GM10847 (cell line): Measurements from ENCODE around the gene CYFIP2.

Experiments
- POLR2A ChIP-seq: IDR thresholded peaks from 2 replicates; pipeline ENCODE4 v1.6.1; 2011; ENCODE audit not compliant: insufficient read length; ENCODE audit errors: extremely low read depth

The CYFIP2 gene

DNA sequence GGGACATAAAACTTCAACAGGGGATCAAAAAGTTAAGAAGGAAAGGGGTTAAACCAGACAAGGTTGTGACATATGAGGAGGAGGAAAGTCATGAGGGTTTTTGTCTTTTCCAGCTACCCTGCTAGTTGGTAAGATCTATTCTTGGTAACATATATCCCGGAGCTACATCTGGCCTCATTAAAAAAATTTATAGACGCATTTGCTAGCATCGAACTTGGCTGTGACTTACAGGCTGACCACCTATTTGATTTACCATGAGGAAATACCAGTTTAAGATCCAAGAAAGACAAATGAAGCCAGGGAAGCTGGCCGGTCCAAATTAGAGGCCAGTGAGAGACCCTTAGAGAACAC lies 106.5 kb downstream of the CYFIP2 start:
- TF ChIP-seq POLR2A, result no peak

DNA sequence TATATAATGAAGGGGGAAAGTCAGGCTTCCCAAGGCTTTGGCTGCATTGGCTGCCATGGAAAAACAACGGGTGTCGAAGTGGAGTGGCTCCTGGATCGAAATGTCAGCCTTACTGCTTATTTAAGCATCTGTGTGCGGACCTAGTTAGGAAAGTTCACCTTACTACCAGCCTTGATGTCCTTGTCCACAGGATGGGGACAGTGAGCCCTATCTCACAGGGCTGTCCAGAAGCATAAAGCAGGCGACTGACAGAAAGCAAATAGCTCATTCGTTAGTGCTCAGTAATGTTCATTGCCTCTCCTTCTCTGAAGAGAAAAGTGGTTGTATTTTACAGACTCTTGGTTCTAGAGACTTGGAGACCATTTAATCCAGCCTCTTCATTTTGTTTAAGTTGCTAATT lies 112.6 kb downstream of the CYFIP2 start:
- TF ChIP-seq POLR2A, result no peak

DNA sequence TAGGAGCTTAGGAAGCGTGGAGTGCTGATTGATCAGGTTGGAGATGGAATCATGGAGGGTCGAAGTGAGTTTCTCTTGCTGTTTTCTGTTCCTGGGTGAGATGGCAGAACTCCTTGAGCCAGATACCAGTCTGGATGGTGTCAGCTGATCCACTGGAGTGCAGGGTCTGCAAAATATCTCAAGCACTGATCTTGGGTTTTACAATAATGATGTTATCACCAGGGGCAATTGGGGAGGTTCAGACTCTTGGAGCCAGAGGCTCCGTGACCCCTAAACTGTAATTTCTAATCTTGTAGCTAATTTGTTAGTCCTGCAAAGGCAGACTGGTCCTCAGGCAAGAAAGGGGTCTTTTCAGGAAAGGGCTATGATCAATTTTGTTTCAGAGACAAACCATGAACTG lies 114.1 kb downstream of the CYFIP2 start:
- no peak for TF ChIP-seq POLR2A

DNA sequence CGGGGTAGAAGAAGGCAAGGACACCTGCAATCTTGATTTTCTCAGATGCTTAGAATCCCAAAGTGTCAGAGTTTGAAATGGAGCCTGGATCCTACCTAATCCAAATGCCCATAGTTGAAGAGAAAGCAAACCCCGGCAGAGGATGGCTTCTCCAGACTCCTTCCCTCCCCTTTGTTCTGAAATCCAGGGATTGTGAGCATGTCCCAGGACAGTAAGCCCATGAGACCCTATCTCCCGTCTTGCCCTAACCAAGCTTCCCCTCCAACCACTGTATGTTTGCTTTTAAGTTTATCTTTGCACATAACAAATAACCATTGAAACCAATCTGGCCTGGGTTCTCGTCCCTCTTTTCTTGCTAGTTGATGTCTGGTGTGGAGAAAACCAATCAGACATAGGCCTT lies 115.8 kb downstream of the CYFIP2 start:
- no peak for TF ChIP-seq POLR2A

DNA sequence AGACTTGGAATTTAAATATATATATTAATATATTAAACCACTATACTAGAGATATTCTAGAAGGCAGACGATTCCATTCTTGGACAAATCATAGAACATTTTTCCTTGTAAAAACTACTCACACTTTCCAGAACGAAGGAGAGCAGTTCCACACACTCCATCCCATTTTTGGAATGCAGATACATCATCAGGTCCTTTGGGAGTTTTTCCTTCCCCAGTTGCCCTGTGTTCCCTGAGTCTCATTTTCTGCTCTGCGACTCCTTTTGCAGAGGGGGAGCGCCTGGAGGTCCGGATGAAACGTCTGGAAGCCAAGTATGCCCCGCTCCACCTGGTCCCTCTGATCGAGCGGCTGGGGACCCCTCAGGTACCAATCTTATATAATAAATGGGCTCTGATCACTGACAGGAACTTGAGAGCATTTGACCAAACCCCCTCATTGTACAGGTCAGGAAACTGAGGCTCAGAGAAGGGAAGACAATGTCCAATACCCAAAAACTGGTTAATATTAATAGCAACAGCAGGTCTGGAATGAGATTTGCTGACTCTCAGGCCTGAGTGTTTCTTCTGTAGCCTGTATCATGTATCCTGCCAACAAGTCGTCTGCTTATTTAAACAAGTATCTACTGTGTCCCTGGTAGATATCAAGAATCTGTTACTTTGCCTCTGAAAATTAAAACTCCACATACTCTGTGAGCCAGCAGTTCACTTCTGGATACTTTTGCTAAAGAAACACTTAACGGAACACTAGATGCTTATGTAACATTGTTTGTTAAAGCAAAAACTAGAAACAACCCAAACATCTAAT lies 117.3 kb downstream of the CYFIP2 start:
- no peak for TF ChIP-seq POLR2A

DNA sequence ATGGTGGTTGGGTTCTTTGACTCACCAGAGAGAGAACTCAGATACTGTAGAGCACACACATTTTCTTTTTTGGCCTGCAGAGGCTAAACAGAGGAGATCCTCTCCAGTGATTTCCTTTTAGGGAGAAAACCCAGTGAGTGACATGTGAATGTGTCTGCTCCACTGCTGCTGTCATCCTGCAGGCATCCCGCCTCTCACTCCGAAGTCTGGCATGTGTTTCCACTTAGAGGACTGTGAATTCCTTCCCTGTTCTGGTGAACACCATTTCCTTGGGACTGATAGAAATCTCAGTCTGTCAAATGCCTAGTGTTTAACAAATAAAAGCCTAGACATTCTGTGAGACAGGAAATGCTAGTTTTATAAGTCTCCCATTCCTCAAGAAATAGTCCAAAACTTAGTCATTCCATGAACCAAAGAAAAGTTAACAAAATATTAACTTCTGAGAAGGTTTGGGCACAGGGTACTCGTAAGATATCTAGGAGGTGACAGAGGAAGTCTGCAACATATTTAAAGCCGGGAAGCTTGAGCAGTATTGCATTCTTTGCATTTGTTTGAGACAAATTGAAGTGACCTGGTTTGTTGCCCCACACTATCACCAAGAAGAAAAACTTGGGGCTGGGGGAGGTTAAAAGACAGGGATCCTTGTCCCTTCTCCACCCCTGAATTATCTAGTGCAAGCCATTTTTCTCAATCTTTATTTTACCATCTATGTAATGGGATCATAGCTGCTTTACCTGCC lies 119.2 kb downstream of the CYFIP2 start:
- TF ChIP-seq POLR2A, result no peak

DNA sequence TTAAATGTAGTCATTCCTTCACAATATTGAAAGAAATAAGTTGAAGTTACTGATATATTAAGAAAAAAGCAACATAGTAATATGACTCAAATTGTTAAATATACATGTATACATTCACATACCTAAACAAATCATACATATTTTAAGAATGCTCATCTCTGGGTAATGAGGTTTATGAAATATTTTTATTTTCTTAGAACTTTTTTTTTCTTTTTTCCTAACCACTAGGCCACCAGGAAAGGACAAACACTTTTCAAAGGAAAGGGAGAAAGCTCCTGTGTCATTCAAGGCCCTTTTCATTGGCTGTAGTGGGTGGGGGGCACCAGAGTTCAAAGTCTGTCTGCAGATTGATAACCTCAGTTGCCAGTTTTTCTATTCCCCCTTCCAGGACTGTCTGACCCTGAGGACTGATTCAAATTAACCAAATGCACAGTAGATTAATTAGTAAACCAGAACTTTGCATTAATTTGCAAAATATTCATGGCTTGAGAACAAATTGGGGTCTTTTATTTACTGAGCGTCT lies 121.2 kb downstream of the CYFIP2 start:
- no peak for TF ChIP-seq POLR2A

DNA sequence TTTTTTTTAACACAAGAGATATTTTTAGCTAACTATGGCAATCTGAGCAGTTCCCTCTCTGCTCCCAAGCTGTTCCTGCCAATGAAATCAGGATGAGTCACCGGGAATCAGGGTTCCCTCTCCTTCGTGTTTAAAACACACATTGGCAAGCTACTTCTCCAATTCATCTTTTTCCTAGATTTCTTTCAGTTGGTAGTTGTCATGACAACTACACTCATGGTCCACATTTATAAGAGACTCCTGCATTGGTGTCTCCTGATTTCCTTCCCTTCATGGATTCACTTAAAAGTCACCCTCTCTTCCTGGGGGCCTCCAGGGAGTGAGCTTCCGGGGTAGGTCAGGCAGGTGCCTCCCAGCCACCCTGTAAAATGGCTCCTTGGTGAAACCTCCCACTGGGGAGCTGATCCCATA lies 121.8 kb downstream of the CYFIP2 start:
- no peak for TF ChIP-seq POLR2A

DNA sequence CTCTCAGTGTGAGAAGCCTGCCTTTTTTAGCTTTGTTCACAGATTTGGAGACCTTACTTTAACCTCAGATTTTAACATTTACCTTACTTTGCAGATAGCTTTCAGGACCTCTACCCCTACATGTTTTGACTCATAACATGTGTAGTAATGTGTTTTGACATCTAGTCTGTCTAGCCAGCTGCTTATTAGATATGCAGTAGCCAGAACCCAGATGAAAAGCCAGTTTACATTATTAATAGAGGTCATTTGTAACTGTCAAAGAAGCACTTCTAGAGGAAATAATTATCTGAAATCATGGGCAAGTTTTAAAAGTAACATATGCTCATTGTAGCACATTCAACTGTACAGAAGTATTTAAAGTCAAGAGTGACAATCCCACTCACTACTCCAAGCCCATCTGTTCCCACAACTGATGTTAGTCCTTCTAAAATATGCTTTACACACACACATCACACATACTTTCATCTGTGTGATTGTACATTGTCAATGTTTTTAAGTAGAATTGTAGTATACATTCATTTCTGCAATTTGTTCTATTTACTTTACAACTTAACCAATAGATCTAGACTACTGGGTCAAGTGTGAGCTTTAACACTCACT lies 122.3 kb downstream of the CYFIP2 start:
- TF ChIP-seq POLR2A, result no peak

DNA sequence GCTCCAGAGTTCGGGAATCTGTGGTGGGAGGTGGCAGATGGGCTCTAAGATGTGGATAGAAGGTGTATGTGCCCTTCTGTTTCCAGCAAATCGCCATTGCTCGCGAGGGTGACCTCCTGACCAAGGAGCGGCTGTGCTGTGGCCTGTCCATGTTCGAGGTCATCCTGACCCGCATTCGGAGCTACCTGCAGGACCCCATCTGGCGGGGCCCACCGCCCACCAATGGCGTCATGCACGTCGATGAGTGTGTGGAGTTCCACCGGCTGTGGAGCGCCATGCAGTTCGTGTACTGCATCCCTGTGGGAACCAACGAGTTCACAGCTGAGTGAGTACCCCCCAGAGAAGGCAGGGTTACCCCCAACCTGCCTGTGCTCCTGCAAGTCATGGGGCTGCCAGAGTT lies 123.2 kb downstream of the CYFIP2 start:
- no peak for TF ChIP-seq POLR2A

DNA sequence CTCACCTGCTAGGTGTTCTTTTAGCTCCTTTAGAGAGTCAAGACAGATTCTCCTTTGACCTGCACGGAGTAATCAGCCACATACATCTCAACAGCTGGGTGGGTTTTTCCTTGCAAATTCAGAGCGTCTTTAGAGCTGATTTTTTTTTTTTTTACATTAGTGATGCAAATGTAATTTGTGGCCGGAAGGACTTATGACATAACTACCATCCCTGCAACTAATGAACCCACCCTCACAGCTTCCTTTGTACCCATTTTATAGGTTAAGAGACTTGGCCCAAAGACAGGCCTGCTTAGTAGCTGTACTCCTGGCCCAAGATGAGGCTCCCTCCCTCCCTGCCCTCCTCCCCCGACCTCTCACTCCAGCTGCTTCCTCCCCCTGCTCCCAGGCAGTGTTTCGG lies 124.2 kb downstream of the CYFIP2 start:
- TF ChIP-seq POLR2A, result no peak

DNA sequence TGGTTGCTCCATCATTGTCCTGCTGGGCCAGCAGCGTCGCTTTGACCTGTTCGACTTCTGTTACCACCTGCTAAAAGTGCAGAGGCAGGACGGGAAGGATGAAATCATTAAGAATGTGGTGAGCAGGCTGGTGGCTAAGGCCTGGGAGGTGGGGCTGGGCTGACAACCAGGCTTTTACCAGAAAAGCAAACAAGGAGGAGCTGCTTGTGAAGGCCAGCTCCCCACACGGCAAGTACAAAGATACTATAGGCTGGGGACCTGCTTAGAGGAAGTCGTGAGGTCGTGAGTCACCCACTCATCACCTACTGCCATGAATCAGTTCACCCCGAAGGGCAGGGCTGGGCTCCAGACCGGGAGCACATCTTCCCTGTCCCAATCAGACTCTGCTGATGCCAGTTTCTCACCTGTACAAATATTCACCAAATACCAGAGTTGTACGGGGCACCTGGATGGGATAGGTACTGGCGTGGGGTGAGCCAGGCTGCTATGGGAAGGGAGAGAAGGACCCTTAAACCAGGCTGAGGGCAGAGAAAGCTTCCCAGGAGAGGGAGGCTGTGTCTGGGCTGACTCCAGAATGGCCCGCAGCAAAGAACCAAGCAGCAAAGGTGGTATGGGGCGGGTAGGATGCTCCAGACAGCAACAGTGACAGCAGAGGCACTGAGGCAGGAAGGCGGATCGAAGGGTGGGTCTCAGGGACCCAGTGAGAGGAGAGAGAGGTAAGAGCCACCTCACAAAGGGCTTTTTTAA lies 124.8 kb downstream of the CYFIP2 start:
- TF ChIP-seq POLR2A, result no peak

DNA sequence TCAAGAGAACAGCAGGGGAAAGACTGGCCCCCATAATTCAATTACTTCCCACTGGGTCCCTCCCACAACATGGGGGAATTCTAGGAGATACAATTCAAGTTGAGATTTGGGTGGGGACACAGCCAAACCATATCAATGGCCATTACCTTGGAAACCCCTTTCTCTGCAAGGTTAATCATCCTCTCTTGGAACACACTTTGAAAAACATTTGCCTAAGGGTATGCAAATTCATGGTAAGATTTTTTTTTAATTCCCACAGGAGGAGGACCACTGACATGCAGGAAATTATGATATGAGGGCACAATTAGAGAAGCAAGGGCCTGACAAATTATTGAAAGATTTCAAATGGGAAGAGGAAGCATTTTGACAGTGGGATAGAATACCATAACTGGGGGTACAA lies 132.4 kb downstream of the CYFIP2 start:
- no peak for TF ChIP-seq POLR2A

DNA sequence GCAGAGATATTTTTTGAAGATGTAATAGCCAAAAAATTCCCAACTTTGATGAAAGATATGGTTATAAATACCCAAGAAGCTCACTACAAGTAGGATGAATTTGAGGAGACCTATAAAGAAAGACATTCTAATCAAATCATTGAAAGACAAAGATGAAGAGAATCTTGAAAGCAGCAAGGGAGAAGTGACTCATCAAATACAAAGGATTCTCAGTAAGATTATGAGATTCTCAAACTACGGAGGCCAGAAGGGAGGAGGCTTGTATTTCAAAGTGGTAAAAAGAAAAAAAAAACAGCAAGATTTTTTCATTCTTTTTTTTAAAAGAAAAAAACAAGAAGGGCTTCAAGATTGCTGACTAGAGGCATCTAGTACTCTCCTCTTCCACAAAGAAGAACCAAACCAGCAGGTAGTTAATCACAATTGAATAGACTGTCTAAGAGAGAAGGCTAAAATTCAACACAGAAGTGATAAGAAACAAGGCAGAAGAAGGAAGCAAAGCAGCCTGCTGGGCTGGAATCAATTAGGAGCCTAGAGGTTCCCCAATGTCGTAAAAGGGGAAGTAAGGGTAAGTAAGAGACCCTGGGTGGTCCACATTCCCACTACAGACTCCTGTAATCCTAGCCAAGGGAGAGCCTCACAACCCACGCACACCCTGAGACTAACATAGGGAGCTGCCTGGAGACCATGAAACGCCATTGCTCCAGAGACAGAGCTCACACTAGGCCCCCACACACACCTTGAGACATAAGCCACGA lies 135.0 kb downstream of the CYFIP2 start:
- no peak for TF ChIP-seq POLR2A

DNA sequence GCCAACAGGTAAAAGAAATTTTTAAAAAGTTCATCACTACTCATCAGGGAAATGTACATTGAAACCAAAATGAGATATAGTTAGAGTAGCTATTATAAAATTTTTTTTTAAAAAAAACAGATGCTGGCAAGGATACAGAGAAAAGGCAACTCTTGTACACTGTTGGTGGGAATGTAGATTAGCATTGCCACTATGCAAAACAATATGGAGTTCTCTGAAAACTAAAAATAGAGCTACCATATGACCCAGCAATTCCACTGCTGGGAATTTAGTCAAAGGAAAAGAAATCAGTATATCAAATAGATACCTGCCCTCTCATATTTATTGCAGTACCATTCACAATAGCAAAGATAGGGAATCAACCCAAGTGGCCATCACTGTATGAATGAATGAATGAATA lies 149.9 kb downstream of the CYFIP2 start:
- TF ChIP-seq POLR2A, result no peak
